Activated T-helper 2 cell treated with anti-CD3 and anti-CD28 coated beads, Interferon-gamma antibody, Interleukin-2, Interleukin-4, amounts not matched to agents 10 μg/mL and 5 μg/mL and 100 μg/mL, durations not matched to agents 14 hours and 24 hours and 36 hours (primary cell): ENCODE results near the gene AIFM3. TPM values are rescaled to one million over a fixed set of nuclear protein-coding genes. Genes with fewer than 3 reads are reported as not detected.
A peak's percentile ranks its signal among the peaks of the same experiment; 100 is the strongest.
"Not testable (repeated sequence)": the region's sequence is repeated elsewhere in the genome, so short reads cannot be mapped to it uniquely, and the experiment has no call there.

ENCODE experiments used
- DNase-seq: peaks from one replicate; pipeline ENCODE4 v3.0.0; 2021; ENCODE audit warnings: low spot score
- H3K27ac Mint-ChIP-seq: one replicate; pipeline ENCODE4 v1.8.0; 2021; ENCODE audit warnings: mixed read lengths
- H3K27me3 Mint-ChIP-seq: one replicate; pipeline ENCODE4 v1.8.0; 2021; ENCODE audit warnings: low read depth, mixed read lengths
- H3K36me3 Mint-ChIP-seq: one replicate; pipeline ENCODE4 v1.8.0; 2021; ENCODE audit warnings: low read depth, mixed read lengths
- H3K4me1 Mint-ChIP-seq: one replicate; pipeline ENCODE4 v1.8.0; 2021; ENCODE audit warnings: low read depth, mixed read lengths
- H3K4me3 Mint-ChIP-seq: one replicate; pipeline ENCODE4 v1.8.0; 2021; ENCODE audit warnings: low read depth, mild to moderate bottlenecking, moderate library complexity, mixed read lengths
- H3K9me3 Mint-ChIP-seq: one replicate; pipeline ENCODE4 v1.8.0; 2021; ENCODE audit warnings: mixed read lengths
- intact Hi-C: fragments of 100-400 bp; cut with micrococcal nuclease; formaldehyde crosslinking; loops from one replicate; pipeline ENCODE4 v1.15.1; 2023
- total RNA-seq: library from RNA; stranded (reverse); gene quantifications from 2 replicates; pipeline ENCODE4 v1.2.3, GENCODE V29; 2022

Gene AIFM3
- total RNA-seq, 1 donor from 2014 or later: 0.23 TPM

- H3K36me3 Mint-ChIP-seq, H3K27ac Mint-ChIP-seq, H3K27me3 Mint-ChIP-seq, H3K4me1 Mint-ChIP-seq, DNase-seq, H3K4me3 Mint-ChIP-seq, H3K9me3 Mint-ChIP-seq, intact Hi-C loops: not testable (repeated sequence)
Observed at GRCh38 chr22:21009208-21009607, 42.2 kb downstream of the AIFM3 start.

- Mint-ChIP-seq H3K27me3 (peaks cover 3% of the 10 kb centered on the region), H3K4me3 (no peak overlapping the region), H3K36me3 (no peaks in the 10 kb centered on the region), H3K4me1 (peaks cover 8% of the 10 kb centered on the region), H3K27ac (no peak overlapping the region), H3K9me3 (no peaks in the 10 kb centered on the region)
- DNase-seq: no peak
- intact Hi-C loops: no loop called here
Observed at GRCh38 chr22:21009638-21010425, 42.8 kb downstream of the AIFM3 start.

- peaks cover 10% of the 10 kb centered on the region for H3K4me1 Mint-ChIP-seq
- intact Hi-C loops: no loop called here
- H3K4me3 Mint-ChIP-seq: no peak overlapping the region
- no peak overlapping the region for H3K27ac Mint-ChIP-seq
- H3K36me3 Mint-ChIP-seq: no peaks in the 10 kb centered on the region
- no peak for DNase-seq
- H3K9me3 Mint-ChIP-seq: no peaks in the 10 kb centered on the region
- peaks cover 3% of the 10 kb centered on the region for H3K27me3 Mint-ChIP-seq
Observed at GRCh38 chr22:21010426-21011113, 43.5 kb downstream of the AIFM3 start.

- H3K4me1 Mint-ChIP-seq: peaks cover 10% of the 10 kb centered on the region
- no peaks in the 10 kb centered on the region for H3K9me3 Mint-ChIP-seq
- no peak for DNase-seq
- H3K27ac Mint-ChIP-seq: no peak overlapping the region
- H3K27me3 Mint-ChIP-seq: peaks cover 3% of the 10 kb centered on the region
- H3K36me3 Mint-ChIP-seq: no peaks in the 10 kb centered on the region
- H3K4me3 Mint-ChIP-seq: peak overlapping the region; percentile 24
- intact Hi-C loops: no loop called here
Observed at GRCh38 chr22:21012446-21013407, 45.7 kb downstream of the AIFM3 start.

- H3K4me3 Mint-ChIP-seq: peak overlapping the region; percentile 82
- no peak for DNase-seq
- intact Hi-C loops: loop anchor here (1.0 kb wide), 2 partner anchors 11 to 155 kb away; partner anchors contain the start of genes PI4KA and THAP7
Observed at GRCh38 chr22:21013657-21014201, 46.7 kb downstream of the AIFM3 start.

GRCh38 chr22:21014202-21014725, 47.2 kb downstream of the AIFM3 start:
- Mint-ChIP-seq H3K27ac (peak overlapping the region; percentile 53), H3K4me1 (peaks cover 10% of the 10 kb centered on the region), H3K9me3 (no peaks in the 10 kb centered on the region), H3K4me3 (peak overlapping the region; percentile 82), H3K36me3 (no peaks in the 10 kb centered on the region), H3K27me3 (peaks cover 3% of the 10 kb centered on the region)
- peak; percentile 83 for DNase-seq
- intact Hi-C loops: loop anchor here (1.0 kb wide), 2 partner anchors 12 to 156 kb away; partner anchors contain the start of genes PI4KA and THAP7

More at GRCh38 chr22:21013657-21014201, 46.7 kb downstream of the AIFM3 start:
- Mint-ChIP-seq H3K36me3 (no peaks in the 10 kb centered on the region), H3K27ac (peak overlapping the region; percentile 53), H3K4me1 (peaks cover 10% of the 10 kb centered on the region), H3K9me3 (no peaks in the 10 kb centered on the region), H3K27me3 (peaks cover 3% of the 10 kb centered on the region)

- no peaks in the 10 kb centered on the region for H3K9me3 Mint-ChIP-seq
- H3K4me1 Mint-ChIP-seq: peaks cover 10% of the 10 kb centered on the region
- intact Hi-C loops: loop anchor here (1.0 kb wide), 2 partner anchors 13 to 157 kb away; partner anchors contain the start of genes PI4KA and THAP7
- peak within 1 kb of the TSS; percentile 53 for H3K27ac Mint-ChIP-seq
- peak within 1 kb of the TSS; percentile 82 for H3K4me3 Mint-ChIP-seq
- peaks cover 3% of the 10 kb centered on the region for H3K27me3 Mint-ChIP-seq
- DNase-seq: no peak
- H3K36me3 Mint-ChIP-seq: no peaks in the 10 kb centered on the region
Observed at GRCh38 chr22:21014726-21015465, 47.8 kb downstream of the AIFM3 start, which contains the start of gene P2RX6. Gene P2RX6 (plus strand): TSS chr22:21015165. CDS start chr22:21015175, 10 bp downstream.

GRCh38 chr22:21015466-21016006, 48.5 kb downstream of the AIFM3 start:
- H3K36me3 Mint-ChIP-seq: no peaks in the 10 kb centered on the region
- H3K4me3 Mint-ChIP-seq: no peak overlapping the region
- H3K4me1 Mint-ChIP-seq: peaks cover 10% of the 10 kb centered on the region
- intact Hi-C loops: no loop called here
- H3K9me3 Mint-ChIP-seq: no peaks in the 10 kb centered on the region
- DNase-seq: no peak
- H3K27ac Mint-ChIP-seq: no peak overlapping the region
- H3K27me3 Mint-ChIP-seq: peaks cover 3% of the 10 kb centered on the region

- Mint-ChIP-seq H3K27me3 (peaks cover 3% of the 10 kb centered on the region), H3K27ac (no peak overlapping the region), H3K4me3 (no peak overlapping the region), H3K36me3 (no peaks in the 10 kb centered on the region), H3K4me1 (peaks cover 10% of the 10 kb centered on the region), H3K9me3 (no peaks in the 10 kb centered on the region)
- no peak for DNase-seq
- intact Hi-C loops: no loop called here
Observed at GRCh38 chr22:21016644-21017420, 49.8 kb downstream of the AIFM3 start.

GRCh38 chr22:21018314-21018713, 51.3 kb downstream of the AIFM3 start:
- H3K27ac Mint-ChIP-seq: no peak overlapping the region
- no peak for DNase-seq
- H3K36me3 Mint-ChIP-seq: no peaks in the 10 kb centered on the region
- H3K4me3 Mint-ChIP-seq: no peak overlapping the region
- H3K9me3 Mint-ChIP-seq: no peaks in the 10 kb centered on the region
- H3K27me3 Mint-ChIP-seq: peaks cover 3% of the 10 kb centered on the region
- intact Hi-C loops: no loop called here
- peaks cover 10% of the 10 kb centered on the region for H3K4me1 Mint-ChIP-seq
